Measurements from ENCODE around the gene PCNX3. TPM values are rescaled to one million over a fixed set of nuclear protein-coding genes. Genes with fewer than 3 reads are reported as not detected.

The PCNX3 gene
- total and polyA plus RNA-seq, 5 donors, result 10.2 to 17.2 (median 13.9) TPM

GRCh38 chr11:65613091-65613928, 2.3 kb upstream of the PCNX3 start:
- H3K27me3 ChIP-seq (ENCODE audit: control insufficient read depth, insufficient read depth), result no peaks in the 10 kb centered on the region
- peak overlapping the region; percentile 82 for H3K4me3 ChIP-seq (ENCODE audit: low read length)
- H3K9me3 ChIP-seq (ENCODE audit: control insufficient read depth, low read length), result no peaks in the 10 kb centered on the region
- intact Hi-C loops (cut with DNase I), result loop anchor here in 1 of 4 donors (5.0 kb wide), 1 partner anchor 36 kb away; the partner anchor contains the start of gene EHBP1L1
- H3K4me1 ChIP-seq (ENCODE audit: control insufficient read depth, insufficient read depth, low read length), result peaks cover 5% of the 10 kb centered on the region
- WGBS, result 20% methylated on average over 43 of the region's 43 CpGs
- H3K27ac ChIP-seq (ENCODE audit: low read length), result peak overlapping the region; percentile 93
- no peak for ATAC-seq
- peak; percentile 43 to 79 (median 72) for DNase-seq

GRCh38 chr11:65615950-65616574, 486 bp downstream of the PCNX3 start:
- Histone ChIP-seq H3K27me3 (ENCODE audit: control insufficient read depth, insufficient read depth) (no peaks in the 10 kb centered on the region), H3K4me3 (ENCODE audit: low read length) (peak overlapping the region; percentile 91), H3K4me1 (ENCODE audit: control insufficient read depth, insufficient read depth, low read length) (peaks cover 3% of the 10 kb centered on the region), H3K27ac (ENCODE audit: low read length) (peak overlapping the region; percentile 83), H3K9me3 (ENCODE audit: control insufficient read depth, low read length) (no peaks in the 10 kb centered on the region)
- ATAC-seq (peak; percentile 0), DNase-seq (peak in 1 of 3 donors; percentile 74)
- WGBS, result under 1% methylated on average over 50 of the region's 50 CpGs
- intact Hi-C loops (cut with DNase I), result no loop called here

GRCh38 chr11:65616575-65617001, 1.0 kb downstream of the PCNX3 start:
- intact Hi-C loops (cut with DNase I), result no loop called here
- Histone ChIP-seq H3K27ac (ENCODE audit: low read length) (no peak overlapping the region), H3K4me1 (ENCODE audit: control insufficient read depth, insufficient read depth, low read length) (peaks cover 3% of the 10 kb centered on the region), H3K27me3 (ENCODE audit: control insufficient read depth, insufficient read depth) (no peaks in the 10 kb centered on the region), H3K9me3 (ENCODE audit: control insufficient read depth, low read length) (no peaks in the 10 kb centered on the region), H3K4me3 (ENCODE audit: low read length) (peak overlapping the region; percentile 91)
- 68% methylated on average over 10 of the region's 10 CpGs for WGBS
- ATAC-seq (no peak), DNase-seq (no peak)

- intact Hi-C loops (cut with DNase I), result no loop called here
- H3K4me3 ChIP-seq (ENCODE audit: low read length), result no peak overlapping the region
- 90% methylated on average over 17 of the region's 17 CpGs for WGBS
These were observed 1.7 kb downstream of the PCNX3 start for GRCh38 chr11:65617136-65617850.

GRCh38 chr11:65617990-65618751, 2.6 kb downstream of the PCNX3 start:
- ATAC-seq (no peak), DNase-seq (peak in 2 of 3 donors; percentile 52 to 71)
- 91% methylated on average over 33 of the region's 33 CpGs for WGBS
- Histone ChIP-seq H3K27ac (ENCODE audit: low read length) (no peak overlapping the region), H3K9me3 (ENCODE audit: control insufficient read depth, low read length) (no peaks in the 10 kb centered on the region), H3K27me3 (ENCODE audit: control insufficient read depth, insufficient read depth) (no peaks in the 10 kb centered on the region), H3K4me3 (ENCODE audit: low read length) (no peak overlapping the region), H3K4me1 (ENCODE audit: control insufficient read depth, insufficient read depth, low read length) (peaks cover 3% of the 10 kb centered on the region)
- intact Hi-C loops (cut with DNase I), result no loop called here

More at GRCh38 chr11:65617136-65617850, 1.7 kb downstream of the PCNX3 start:
- DNase-seq, result no peak
- no peaks in the 10 kb centered on the region for H3K27me3 ChIP-seq (ENCODE audit: control insufficient read depth, insufficient read depth)
- H3K4me1 ChIP-seq (ENCODE audit: control insufficient read depth, insufficient read depth, low read length), result peaks cover 3% of the 10 kb centered on the region
- H3K9me3 ChIP-seq (ENCODE audit: control insufficient read depth, low read length), result no peaks in the 10 kb centered on the region
- no peak for ATAC-seq
- H3K27ac ChIP-seq (ENCODE audit: low read length), result no peak overlapping the region

GRCh38 chr11:65618763-65619162, 3.2 kb downstream of the PCNX3 start:
- Histone ChIP-seq H3K4me3 (ENCODE audit: low read length) (no peak overlapping the region), H3K9me3 (ENCODE audit: control insufficient read depth, low read length) (no peaks in the 10 kb centered on the region), H3K4me1 (ENCODE audit: control insufficient read depth, insufficient read depth, low read length) (peaks cover 3% of the 10 kb centered on the region), H3K27ac (ENCODE audit: low read length) (no peak overlapping the region), H3K27me3 (ENCODE audit: control insufficient read depth, insufficient read depth) (no peaks in the 10 kb centered on the region)
- intact Hi-C loops (cut with DNase I), result no loop called here
- 89% methylated on average over 14 of the region's 14 CpGs for WGBS
- ATAC-seq, result no peak
- peak in 1 of 3 donors; percentile 30 for DNase-seq

- H3K4me3 ChIP-seq (ENCODE audit: low read length), result no peak overlapping the region
- H3K27me3 ChIP-seq (ENCODE audit: control insufficient read depth, insufficient read depth), result no peaks in the 10 kb centered on the region
- H3K27ac ChIP-seq (ENCODE audit: low read length), result no peak overlapping the region
- H3K4me1 ChIP-seq (ENCODE audit: control insufficient read depth, insufficient read depth, low read length), result peaks cover 3% of the 10 kb centered on the region
- 93% methylated on average over 29 of the region's 29 CpGs for WGBS
- ATAC-seq, result no peak
- intact Hi-C loops (cut with DNase I), result no loop called here
- H3K9me3 ChIP-seq (ENCODE audit: control insufficient read depth, low read length), result no peaks in the 10 kb centered on the region
- peak in 1 of 3 donors; percentile 39 for DNase-seq
These were observed 3.8 kb downstream of the PCNX3 start for GRCh38 chr11:65619281-65619928.

- 93% methylated on average over 19 of the region's 19 CpGs for WGBS
- Histone ChIP-seq H3K4me1 (ENCODE audit: control insufficient read depth, insufficient read depth, low read length) (peaks cover 3% of the 10 kb centered on the region), H3K27me3 (ENCODE audit: control insufficient read depth, insufficient read depth) (no peaks in the 10 kb centered on the region), H3K4me3 (ENCODE audit: low read length) (no peak overlapping the region), H3K9me3 (ENCODE audit: control insufficient read depth, low read length) (no peaks in the 10 kb centered on the region), H3K27ac (ENCODE audit: low read length) (no peak overlapping the region)
- no peak for ATAC-seq
- peak in 1 of 3 donors; percentile 46 for DNase-seq
- intact Hi-C loops (cut with DNase I), result no loop called here
These were observed 5.1 kb downstream of the PCNX3 start for GRCh38 chr11:65620666-65621065.

GRCh38 chr11:65621460-65621859, 5.9 kb downstream of the PCNX3 start:
- Histone ChIP-seq H3K4me3 (ENCODE audit: low read length) (no peak overlapping the region), H3K27me3 (ENCODE audit: control insufficient read depth, insufficient read depth) (no peaks in the 10 kb centered on the region), H3K9me3 (ENCODE audit: control insufficient read depth, low read length) (no peaks in the 10 kb centered on the region), H3K4me1 (ENCODE audit: control insufficient read depth, insufficient read depth, low read length) (peaks cover 3% of the 10 kb centered on the region), H3K27ac (ENCODE audit: low read length) (no peak overlapping the region)
- DNase-seq, result no peak
- 94% methylated on average over 14 of the region's 14 CpGs for WGBS
- no peak for ATAC-seq
- intact Hi-C loops (cut with DNase I), result no loop called here

GRCh38 chr11:65622011-65622410, 6.4 kb downstream of the PCNX3 start:
- Histone ChIP-seq H3K9me3 (ENCODE audit: control insufficient read depth, low read length) (no peaks in the 10 kb centered on the region), H3K27ac (ENCODE audit: low read length) (no peak overlapping the region), H3K4me3 (ENCODE audit: low read length) (no peak overlapping the region), H3K27me3 (ENCODE audit: control insufficient read depth, insufficient read depth) (no peaks in the 10 kb centered on the region), H3K4me1 (ENCODE audit: control insufficient read depth, insufficient read depth, low read length) (no peaks in the 10 kb centered on the region)
- ATAC-seq (no peak), DNase-seq (peak in 1 of 3 donors; percentile 44)
- WGBS, result 91% methylated on average over 16 of the region's 16 CpGs
- intact Hi-C loops (cut with DNase I), result no loop called here
